ENCODE data around the gene ATXN2. TPM values are rescaled to one million over a fixed set of nuclear protein-coding genes. Genes with fewer than 3 reads are reported as not detected.

The ATXN2 gene, protein sequence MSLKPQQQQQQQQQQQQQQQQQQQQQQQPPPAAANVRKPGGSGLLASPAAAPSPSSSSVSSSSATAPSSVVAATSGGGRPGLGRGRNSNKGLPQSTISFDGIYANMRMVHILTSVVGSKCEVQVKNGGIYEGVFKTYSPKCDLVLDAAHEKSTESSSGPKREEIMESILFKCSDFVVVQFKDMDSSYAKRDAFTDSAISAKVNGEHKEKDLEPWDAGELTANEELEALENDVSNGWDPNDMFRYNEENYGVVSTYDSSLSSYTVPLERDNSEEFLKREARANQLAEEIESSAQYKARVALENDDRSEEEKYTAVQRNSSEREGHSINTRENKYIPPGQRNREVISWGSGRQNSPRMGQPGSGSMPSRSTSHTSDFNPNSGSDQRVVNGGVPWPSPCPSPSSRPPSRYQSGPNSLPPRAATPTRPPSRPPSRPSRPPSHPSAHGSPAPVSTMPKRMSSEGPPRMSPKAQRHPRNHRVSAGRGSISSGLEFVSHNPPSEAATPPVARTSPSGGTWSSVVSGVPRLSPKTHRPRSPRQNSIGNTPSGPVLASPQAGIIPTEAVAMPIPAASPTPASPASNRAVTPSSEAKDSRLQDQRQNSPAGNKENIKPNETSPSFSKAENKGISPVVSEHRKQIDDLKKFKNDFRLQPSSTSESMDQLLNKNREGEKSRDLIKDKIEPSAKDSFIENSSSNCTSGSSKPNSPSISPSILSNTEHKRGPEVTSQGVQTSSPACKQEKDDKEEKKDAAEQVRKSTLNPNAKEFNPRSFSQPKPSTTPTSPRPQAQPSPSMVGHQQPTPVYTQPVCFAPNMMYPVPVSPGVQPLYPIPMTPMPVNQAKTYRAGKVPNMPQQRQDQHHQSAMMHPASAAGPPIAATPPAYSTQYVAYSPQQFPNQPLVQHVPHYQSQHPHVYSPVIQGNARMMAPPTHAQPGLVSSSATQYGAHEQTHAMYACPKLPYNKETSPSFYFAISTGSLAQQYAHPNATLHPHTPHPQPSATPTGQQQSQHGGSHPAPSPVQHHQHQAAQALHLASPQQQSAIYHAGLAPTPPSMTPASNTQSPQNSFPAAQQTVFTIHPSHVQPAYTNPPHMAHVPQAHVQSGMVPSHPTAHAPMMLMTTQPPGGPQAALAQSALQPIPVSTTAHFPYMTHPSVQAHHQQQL
- 45.8 TPM for polyA plus RNA-seq (2013, experiment 1 of 2)
- polyA plus RNA-seq (2013, experiment 2 of 2), result 44.3 TPM

DNA sequence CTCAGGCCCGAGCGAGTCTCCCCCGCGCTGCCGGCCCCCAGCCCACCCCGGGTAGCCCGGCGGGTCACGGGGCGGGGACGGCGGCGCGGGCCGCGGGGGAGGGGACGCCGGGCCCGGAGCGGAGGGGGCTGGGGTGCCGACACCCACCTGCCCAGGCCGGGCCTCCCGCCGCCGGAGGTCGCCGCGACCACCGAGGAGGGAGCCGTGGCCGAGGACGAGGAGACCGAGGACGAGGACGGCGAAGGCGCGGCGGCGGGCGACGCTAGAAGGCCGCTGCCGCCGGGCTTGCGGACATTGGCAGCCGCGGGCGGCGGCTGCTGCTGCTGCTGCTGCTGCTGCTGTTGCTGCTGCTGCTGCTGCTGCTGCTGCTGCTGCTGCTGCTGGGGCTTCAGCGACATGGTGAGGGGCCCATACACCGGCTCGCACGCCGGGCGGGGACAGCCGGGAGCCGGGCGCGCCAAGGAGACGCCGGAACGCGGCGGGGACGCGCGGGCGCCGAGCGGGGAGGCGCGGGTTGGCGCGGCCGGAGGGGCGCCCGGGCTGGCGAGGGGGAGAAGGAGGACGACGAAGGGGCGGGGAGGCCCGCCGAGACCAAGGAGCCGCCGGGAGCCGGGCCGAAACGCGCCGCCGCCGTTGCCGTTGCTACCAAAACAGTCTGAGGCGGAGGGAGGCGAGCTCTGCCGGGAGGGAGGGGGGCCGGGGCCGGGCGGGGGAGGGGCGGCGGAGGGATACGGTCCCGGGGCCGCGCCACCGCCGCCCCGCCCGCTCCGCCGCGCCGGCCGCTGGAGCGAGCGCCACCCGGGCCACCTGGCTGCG, at the start of gene ATXN2:
ATXN2 (minus strand) TSS at position 679 of the 816 bp plus-strand sequence; CDS start at position 398, 281 bp downstream.
- peak; percentile 54 for DNase-seq (ENCODE audit: low spot score)
- no CpG with 5 or more reads among the region's 119 CpGs for WGBS, 2 donors (ENCODE audit: extremely low coverage in 2 of 2, insufficient read length in 2 of 2, insufficient replicate concordance in 1 of 2)

DNA sequence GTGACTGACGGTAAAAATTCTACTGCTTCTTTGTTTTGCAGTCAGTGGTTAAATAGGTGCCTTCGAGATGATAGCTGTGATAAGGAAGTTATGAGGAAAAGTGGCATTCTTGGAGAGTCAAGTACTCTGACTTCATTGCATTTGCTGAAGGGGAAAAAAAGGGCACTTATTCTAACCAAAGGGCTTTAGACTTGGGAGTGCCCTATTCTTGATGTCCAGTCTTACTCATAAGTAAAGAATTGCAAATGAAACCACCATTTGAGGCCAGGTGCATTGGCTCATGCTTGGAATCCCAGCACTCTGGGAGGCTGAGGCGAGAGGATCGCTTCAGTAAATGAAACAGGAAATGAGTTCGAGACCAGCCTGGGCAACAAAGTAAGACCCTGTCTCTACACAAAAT, 46.3 kb upstream of the ATXN2 start:
- Histone ChIP-seq H3K23ac (ENCODE audit: low read depth, low read length, poor library complexity) (no peak overlapping the region), H2BK120ac (ENCODE audit: low read depth, low read length) (no peak overlapping the region), H2BK15ac (ENCODE audit: low read length) (no peak overlapping the region), H3K18ac (ENCODE audit: low read length) (no peak overlapping the region), H3K4me2 (ENCODE audit: insufficient read depth, low read length, poor library complexity, severe bottlenecking) (no peak overlapping the region), H2AK5ac (ENCODE audit: low read depth, low read length) (no peak overlapping the region), H3K79me1 (ENCODE audit: low read depth, low read length) (peaks cover 2% of the 10 kb centered on the region), H3K4me3 (ENCODE audit: low read length in 2 of 2) (no peak overlapping the region), H3K4me1 (ENCODE audit: control insufficient read depth in 2 of 2, insufficient read depth in 1 of 2, low read depth in 1 of 2, low read length in 2 of 2) (no peaks in the 10 kb centered on the region), H3K27ac (replicated peaks; ENCODE audit: low read length) (no peak overlapping the region), H2BK12ac (ENCODE audit: low read length) (no peak overlapping the region), H3K14ac (ENCODE audit: low read length) (no peak overlapping the region), H3K4ac (ENCODE audit: low read length) (no peak overlapping the region), H3K9ac (ENCODE audit: low read depth, low read length, poor library complexity) (no peak overlapping the region), H3K9me3 (replicated peaks in 1 of 2; ENCODE audit: control insufficient read depth in 2 of 2, insufficient read depth in 1 of 2, low read depth in 1 of 2, low read length in 2 of 2) (no peaks in the 10 kb centered on the region), H3K36me3 (replicated peaks in 1 of 2; ENCODE audit: control insufficient read depth in 2 of 2, insufficient read depth in 2 of 2, low read length in 2 of 2) (peaks cover 21 to 78% of the 10 kb centered on the region in 2 donors), H2BK5ac (ENCODE audit: low read length) (no peak overlapping the region), H4K8ac (ENCODE audit: low read depth, low read length) (no peak overlapping the region), H4K91ac (ENCODE audit: low read depth, low read length, poor library complexity) (no peak overlapping the region), H2AFZ (ENCODE audit: low read length) (no peak overlapping the region), H3K27me3 (ENCODE audit: control insufficient read depth in 3 of 3, insufficient read depth in 3 of 3, low read depth in 1 of 3, low read length in 3 of 3) (no peaks in the 10 kb centered on the region)
- no CpG with 5 or more reads among the region's 5 CpGs for WGBS, 2 donors (ENCODE audit: extremely low coverage in 2 of 2, insufficient read length in 2 of 2, insufficient replicate concordance in 1 of 2)
- no peak for DNase-seq (ENCODE audit: low spot score)

More for the DNA sequence above, at the start of gene ATXN2:
- Histone ChIP-seq H3K4me2 (ENCODE audit: insufficient read depth, low read length, poor library complexity, severe bottlenecking) (peak within 1 kb of the TSS; percentile 78), H4K8ac (ENCODE audit: low read depth, low read length) (peak within 1 kb of the TSS; percentile 65), H3K4me3 (ENCODE audit: low read length in 2 of 2) (peak within 1 kb of the TSS; percentile 63 to 98), H3K27me3 (ENCODE audit: control insufficient read depth in 3 of 3, insufficient read depth in 3 of 3, low read depth in 1 of 3, low read length in 3 of 3) (no peaks in the 10 kb centered on the region), H3K27ac (replicated peaks; ENCODE audit: low read length) (peak within 1 kb of the TSS; percentile 100), H2BK15ac (ENCODE audit: low read length) (peak within 1 kb of the TSS; percentile 92), H2AK5ac (ENCODE audit: low read depth, low read length) (peak within 1 kb of the TSS; percentile 63), H3K79me1 (ENCODE audit: low read depth, low read length) (peaks cover 14% of the 10 kb centered on the region), H2BK120ac (ENCODE audit: low read depth, low read length) (peak within 1 kb of the TSS; percentile 96), H2BK12ac (ENCODE audit: low read length) (peak within 1 kb of the TSS; percentile 58), H2AFZ (ENCODE audit: low read length) (peak within 1 kb of the TSS; percentile 99), H3K4ac (ENCODE audit: low read length) (peak within 1 kb of the TSS; percentile 89), H3K14ac (ENCODE audit: low read length) (peak within 1 kb of the TSS; percentile 97), H3K18ac (ENCODE audit: low read length) (peak within 1 kb of the TSS; percentile 100), H4K91ac (ENCODE audit: low read depth, low read length, poor library complexity) (no peak within 1 kb of the TSS), H3K9me3 (replicated peaks in 1 of 2; ENCODE audit: control insufficient read depth in 2 of 2, insufficient read depth in 1 of 2, low read depth in 1 of 2, low read length in 2 of 2) (peaks cover 0 to 7% of the 10 kb centered on the region in 2 donors), H3K9ac (ENCODE audit: low read depth, low read length, poor library complexity) (peak within 1 kb of the TSS; percentile 98), H3K4me1 (ENCODE audit: control insufficient read depth in 2 of 2, insufficient read depth in 1 of 2, low read depth in 1 of 2, low read length in 2 of 2) (peaks cover 0 to 15% of the 10 kb centered on the region in 2 donors), H2BK5ac (ENCODE audit: low read length) (peak within 1 kb of the TSS; percentile 100), H3K36me3 (replicated peaks in 1 of 2; ENCODE audit: control insufficient read depth in 2 of 2, insufficient read depth in 2 of 2, low read length in 2 of 2) (peaks cover 0 to 10% of the 10 kb centered on the region in 2 donors), H3K23ac (ENCODE audit: low read depth, low read length, poor library complexity) (peak within 1 kb of the TSS; percentile 97)

DNA sequence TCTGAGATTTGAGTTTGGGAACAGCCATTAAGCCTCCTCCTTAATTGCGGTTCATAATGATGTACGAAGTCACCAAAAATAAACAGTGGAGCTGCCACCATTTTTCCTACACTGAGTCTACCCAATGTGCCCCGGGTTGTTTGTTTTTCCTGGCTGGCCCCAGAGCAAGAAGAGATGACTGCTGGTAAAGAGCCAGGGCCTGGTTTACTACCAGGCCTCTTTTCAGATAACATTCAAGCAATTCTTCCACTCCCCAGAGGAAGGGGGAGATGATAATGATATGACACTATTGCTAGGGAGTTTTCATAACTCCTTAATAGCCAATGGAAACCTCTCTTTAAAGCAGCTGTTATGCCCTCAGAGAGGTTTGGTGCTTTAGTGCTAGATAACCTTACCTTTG, 44.3 kb upstream of the ATXN2 start:
- no peak for DNase-seq (ENCODE audit: low spot score)
- H3K4ac ChIP-seq (ENCODE audit: low read length), result no peak overlapping the region
- no peaks in the 10 kb centered on the region for H3K9me3 ChIP-seq (replicated peaks in 1 of 2; ENCODE audit: control insufficient read depth in 2 of 2, insufficient read depth in 1 of 2, low read depth in 1 of 2, low read length in 2 of 2)
- H3K9ac ChIP-seq (ENCODE audit: low read depth, low read length, poor library complexity), result no peak overlapping the region
- H2AFZ ChIP-seq (ENCODE audit: low read length), result no peak overlapping the region
- H2AK5ac ChIP-seq (ENCODE audit: low read depth, low read length), result no peak overlapping the region
- H3K27ac ChIP-seq (replicated peaks; ENCODE audit: low read length), result no peak overlapping the region
- no peak overlapping the region for H3K23ac ChIP-seq (ENCODE audit: low read depth, low read length, poor library complexity)
- H2BK15ac ChIP-seq (ENCODE audit: low read length), result no peak overlapping the region
- H3K4me2 ChIP-seq (ENCODE audit: insufficient read depth, low read length, poor library complexity, severe bottlenecking), result no peak overlapping the region
- H3K79me1 ChIP-seq (ENCODE audit: low read depth, low read length), result no peaks in the 10 kb centered on the region
- no peak overlapping the region for H3K14ac ChIP-seq (ENCODE audit: low read length)
- no peak overlapping the region for H2BK12ac ChIP-seq (ENCODE audit: low read length)
- H3K4me3 ChIP-seq (ENCODE audit: low read length in 2 of 2), result no peak overlapping the region
- H4K8ac ChIP-seq (ENCODE audit: low read depth, low read length), result no peak overlapping the region
- no CpG with 5 or more reads among the region's 3 CpGs for WGBS, 2 donors (ENCODE audit: extremely low coverage in 2 of 2, insufficient read length in 2 of 2, insufficient replicate concordance in 1 of 2)
- no peak overlapping the region for H2BK120ac ChIP-seq (ENCODE audit: low read depth, low read length)
- no peaks in the 10 kb centered on the region for H3K27me3 ChIP-seq (ENCODE audit: control insufficient read depth in 3 of 3, insufficient read depth in 3 of 3, low read depth in 1 of 3, low read length in 3 of 3)
- H2BK5ac ChIP-seq (ENCODE audit: low read length), result no peak overlapping the region
- no peak overlapping the region for H3K18ac ChIP-seq (ENCODE audit: low read length)
- no peaks in the 10 kb centered on the region for H3K4me1 ChIP-seq (ENCODE audit: control insufficient read depth in 2 of 2, insufficient read depth in 1 of 2, low read depth in 1 of 2, low read length in 2 of 2)
- no peak overlapping the region for H4K91ac ChIP-seq (ENCODE audit: low read depth, low read length, poor library complexity)
- H3K36me3 ChIP-seq (replicated peaks in 1 of 2; ENCODE audit: control insufficient read depth in 2 of 2, insufficient read depth in 2 of 2, low read length in 2 of 2), result peaks cover 14 to 66% of the 10 kb centered on the region in 2 donors
